CD4-positive, alpha-beta memory T cell (primary cell): ENCODE data around the gene KDM4D. TPM values are rescaled to one million over a fixed set of nuclear protein-coding genes. Genes with fewer than 3 reads are reported as not detected.
"Not testable (repeated sequence)": the region's sequence is repeated elsewhere in the genome, so short reads cannot be mapped to it uniquely, and the experiment has no call there.

Experiments used
- CTCF ChIA-PET: fragments of 350-600 bp; sonication (Branson Sonifier 250); formaldehyde crosslinking; loops from one replicate; lab custom pipeline; 2021; ENCODE audit warnings: inconsistent platforms; ENCODE audit not compliant: partially characterized antibody; lab: Charles Lee
- POLR2A ChIA-PET: fragments of 350-600 bp; sonication (Branson Sonifier 250); formaldehyde crosslinking; loops from one replicate; lab custom pipeline; 2021; ENCODE audit not compliant: partially characterized antibody; lab: Charles Lee
- DNase-seq, 5 donors: peaks; one replicate each; pipeline versions ENCODE4 v3.0.0 to v3.0.0-alpha.2; 2020 to 2022; ENCODE audit warnings: mixed read lengths in 1 of 5
- H3K27ac ChIP-seq: one replicate; pipeline ENCODE4 v1.7.0; 2013; ENCODE audit warnings: low read depth, low read length
- H3K27me3 ChIP-seq: 2 replicates; pipeline ENCODE4 v1.7.0; 2013; ENCODE audit warnings: mild to moderate bottlenecking, low read length, moderate library complexity; ENCODE audit not compliant: insufficient read depth
- H3K36me3 ChIP-seq: 2 replicates; pipeline ENCODE4 v1.7.0; 2013; ENCODE audit warnings: mild to moderate bottlenecking, low read length, moderate library complexity; ENCODE audit not compliant: insufficient read depth
- H3K4me1 ChIP-seq: 2 replicates; pipeline ENCODE4 v1.7.0; 2013; ENCODE audit warnings: mild to moderate bottlenecking, low read length, moderate library complexity; ENCODE audit not compliant: insufficient read depth
- H3K4me3 ChIP-seq, 2 donors: one replicate each; pipeline ENCODE4 v1.7.0; 2013; ENCODE audit warnings: low read length in 2 of 2, mild to moderate bottlenecking in 1 of 2
- H3K9me3 ChIP-seq, 2 donors: one replicate each; pipeline ENCODE4 v1.7.0; 2013; ENCODE audit warnings: low read length in 2 of 2, control low read depth in 1 of 2; ENCODE audit not compliant: control insufficient read depth in 1 of 2
- H3K27ac Mint-ChIP-seq, 7 donors: one replicate each; pipeline ENCODE4 v1.8.0; 2020 to 2021; ENCODE audit warnings: mixed read lengths in 7 of 7, mild to moderate bottlenecking in 6 of 7, inconsistent platforms in 3 of 7, moderate library complexity in 3 of 7
- H3K27me3 Mint-ChIP-seq, 2 donors: one replicate each; pipeline ENCODE4 v1.8.0; 2020 to 2021; ENCODE audit warnings: mixed read lengths in 2 of 2
- H3K36me3 Mint-ChIP-seq, 2 donors: one replicate each; pipeline ENCODE4 v1.8.0; 2020 to 2021; ENCODE audit warnings: mixed read lengths in 2 of 2, inconsistent platforms in 1 of 2, mild to moderate bottlenecking in 1 of 2
- H3K4me1 Mint-ChIP-seq, 4 donors: one replicate each; pipeline ENCODE4 v1.8.0; 2020 to 2021; ENCODE audit warnings: mixed read lengths in 4 of 4, mild to moderate bottlenecking in 1 of 4
- H3K4me3 Mint-ChIP-seq, 8 donors: one replicate each; pipeline ENCODE4 v1.8.0; 2020 to 2021; ENCODE audit warnings: mixed read lengths in 8 of 8, mild to moderate bottlenecking in 7 of 8, moderate library complexity in 6 of 8, inconsistent platforms in 3 of 8
- H3K9me3 Mint-ChIP-seq, 8 donors: one replicate each; pipeline ENCODE4 v1.8.0; 2020 to 2021; ENCODE audit warnings: mixed read lengths in 8 of 8, mild to moderate bottlenecking in 5 of 8, inconsistent platforms in 3 of 8, moderate library complexity in 1 of 8
- intact Hi-C: fragments of 100-400 bp; cut with micrococcal nuclease; formaldehyde crosslinking; loops from one replicate; pipeline ENCODE4 v1.15.1; 2023
- polyA plus RNA-seq, 2 donors: library from polyadenylated mRNA; unstranded; fragments of 300-500 nt; fragmentation: Illumina TruSeq; gene quantifications; one replicate each; pipeline ENCODE4 v1.2.3, GENCODE V29; 2021
- total RNA-seq, 2 experiments: library from RNA; stranded (reverse); gene quantifications; one replicate each; pipeline ENCODE4 v1.2.3, GENCODE V29; 2021

The KDM4D gene
- total and polyA plus RNA-seq, 4 experiments from 2014 or later = 0.21 to 0.39 (median 0.35) TPM

- H3K27ac Mint-ChIP-seq = peak overlapping the region in 1 of 7 donors; percentile 56
- Histone ChIP-seq H3K4me3 (no peak overlapping the region), H3K4me1 (no peaks in the 10 kb centered on the region), H3K9me3 (no peaks in the 10 kb centered on the region), H3K36me3 (no peaks in the 10 kb centered on the region), H3K27me3 (no peaks in the 10 kb centered on the region), H3K27ac (no peak overlapping the region)
- DNase-seq = no peak
- H3K27me3 Mint-ChIP-seq = peaks cover 0 to 4% of the 10 kb centered on the region in 2 donors
- H3K4me3 Mint-ChIP-seq = no peak overlapping the region
- H3K9me3 Mint-ChIP-seq = no peaks in the 10 kb centered on the region
- POLR2A ChIA-PET = no interaction called here
- intact Hi-C loops = no loop called here
- no peaks in the 10 kb centered on the region for H3K36me3 Mint-ChIP-seq
- CTCF ChIA-PET = no interaction called here
- H3K4me1 Mint-ChIP-seq = no peaks in the 10 kb centered on the region
These were observed 24.8 kb downstream of the KDM4D start for GRCh38 chr11:94998285-94998684.

GRCh38 chr11:95003716-95004115, 30.2 kb downstream of the KDM4D start:
- Histone ChIP-seq H3K4me3 (no peak overlapping the region), H3K4me1 (no peaks in the 10 kb centered on the region), H3K9me3 (no peaks in the 10 kb centered on the region), H3K27ac (no peak overlapping the region), H3K27me3 (no peaks in the 10 kb centered on the region), H3K36me3 (no peaks in the 10 kb centered on the region)
- POLR2A ChIA-PET = no interaction called here
- no peak for DNase-seq
- peaks cover 5% of the 10 kb centered on the region in 2 donors for H3K27me3 Mint-ChIP-seq
- no peaks in the 10 kb centered on the region for H3K4me1 Mint-ChIP-seq
- H3K36me3 Mint-ChIP-seq = no peaks in the 10 kb centered on the region
- CTCF ChIA-PET = interaction anchor here (1.1 kb wide), 1 partner anchor 63 kb away, joined by 4 read pairs; the partner anchor contains the start of gene SRSF8
- H3K9me3 Mint-ChIP-seq = peaks cover 0 to 2% (median 0%) of the 10 kb centered on the region in 8 donors
- H3K27ac Mint-ChIP-seq = no peak overlapping the region
- H3K4me3 Mint-ChIP-seq = no peak overlapping the region
- intact Hi-C loops = no loop called here

GRCh38 chr11:95005642-95006041, 32.1 kb downstream of the KDM4D start:
- Mint-ChIP-seq H3K9me3 (peaks cover 0 to 2% (median 0%) of the 10 kb centered on the region in 8 donors), H3K27ac (no peak overlapping the region), H3K4me1 (no peaks in the 10 kb centered on the region), H3K36me3 (no peaks in the 10 kb centered on the region), H3K4me3 (no peak overlapping the region), H3K27me3 (peaks cover 5% of the 10 kb centered on the region in 2 donors)
- Histone ChIP-seq H3K27ac (no peak overlapping the region), H3K9me3 (no peaks in the 10 kb centered on the region), H3K36me3 (no peaks in the 10 kb centered on the region), H3K27me3 (no peaks in the 10 kb centered on the region), H3K4me1 (no peaks in the 10 kb centered on the region), H3K4me3 (no peak overlapping the region)
- ChIA-PET CTCF (no interaction called here), POLR2A (no interaction called here)
- intact Hi-C loops = no loop called here
- no peak for DNase-seq

- intact Hi-C loops = no loop called here
- Histone ChIP-seq H3K27ac (no peak overlapping the region), H3K4me1 (no peaks in the 10 kb centered on the region), H3K4me3 (no peak overlapping the region), H3K9me3 (no peaks in the 10 kb centered on the region), H3K27me3 (no peaks in the 10 kb centered on the region), H3K36me3 (no peaks in the 10 kb centered on the region)
- Mint-ChIP-seq H3K36me3 (no peaks in the 10 kb centered on the region), H3K4me1 (no peaks in the 10 kb centered on the region), H3K9me3 (peaks cover 0 to 3% (median 0%) of the 10 kb centered on the region in 8 donors), H3K4me3 (no peak overlapping the region), H3K27ac (no peak overlapping the region), H3K27me3 (peaks cover 5 to 8% of the 10 kb centered on the region in 2 donors)
- no peak for DNase-seq
- POLR2A ChIA-PET = no interaction called here
- CTCF ChIA-PET = no interaction called here
These were observed 37.9 kb downstream of the KDM4D start for GRCh38 chr11:95011376-95011775.

- Mint-ChIP-seq H3K4me1 (no peaks in the 10 kb centered on the region), H3K27me3 (peaks cover 3 to 8% of the 10 kb centered on the region in 2 donors), H3K27ac (no peak overlapping the region), H3K4me3 (no peak overlapping the region), H3K9me3 (peaks cover 0 to 3% (median 0%) of the 10 kb centered on the region in 8 donors), H3K36me3 (no peaks in the 10 kb centered on the region)
- Histone ChIP-seq H3K9me3 (no peaks in the 10 kb centered on the region), H3K27ac (no peak overlapping the region), H3K27me3 (no peaks in the 10 kb centered on the region), H3K36me3 (no peaks in the 10 kb centered on the region), H3K4me3 (no peak overlapping the region), H3K4me1 (no peaks in the 10 kb centered on the region)
- intact Hi-C loops = no loop called here
- no peak for DNase-seq
- POLR2A ChIA-PET = no interaction called here
- CTCF ChIA-PET = no interaction called here
These were observed 40.8 kb downstream of the KDM4D start for GRCh38 chr11:95014184-95014821.

- CTCF ChIA-PET = no interaction called here
- Histone ChIP-seq H3K27ac (no peak overlapping the region), H3K27me3 (no peaks in the 10 kb centered on the region), H3K4me1 (no peaks in the 10 kb centered on the region), H3K36me3 (no peaks in the 10 kb centered on the region), H3K4me3 (no peak overlapping the region), H3K9me3 (no peaks in the 10 kb centered on the region)
- no peak for DNase-seq
- H3K27me3 Mint-ChIP-seq = peaks cover 3 to 6% of the 10 kb centered on the region in 2 donors
- no peaks in the 10 kb centered on the region for H3K36me3 Mint-ChIP-seq
- POLR2A ChIA-PET = no interaction called here
- intact Hi-C loops = no loop called here
- H3K4me1 Mint-ChIP-seq = no peaks in the 10 kb centered on the region
- H3K27ac Mint-ChIP-seq = no peak overlapping the region
- H3K9me3 Mint-ChIP-seq = peaks cover 0 to 3% (median 0%) of the 10 kb centered on the region in 8 donors
- peak overlapping the region in 1 of 8 donors; percentile 39 for H3K4me3 Mint-ChIP-seq
These were observed 42.6 kb downstream of the KDM4D start for GRCh38 chr11:95016139-95016538.

GRCh38 chr11:95021468-95021867, 48.0 kb downstream of the KDM4D start:
- DNase-seq, H3K9me3 ChIP-seq, H3K9me3 Mint-ChIP-seq, H3K27me3 ChIP-seq, H3K4me1 ChIP-seq, H3K4me3 ChIP-seq, H3K4me3 Mint-ChIP-seq, H3K36me3 Mint-ChIP-seq, H3K36me3 ChIP-seq, H3K27ac Mint-ChIP-seq, H3K27me3 Mint-ChIP-seq, H3K27ac ChIP-seq, POLR2A ChIA-PET, H3K4me1 Mint-ChIP-seq, intact Hi-C loops, CTCF ChIA-PET: not testable (repeated sequence)
